Measurements from ENCODE around the gene CYSTM1.

GRCh38 chr5:140221697-140222223 is 46.8 kb downstream of the CYSTM1 start:
- TF ChIP-seq BHLHE40 (IDR thresholded peaks at IDR 0.05; ENCODE audit: borderline replicate concordance) (no peak), SP1 (IDR thresholded peaks at IDR 0.05) (no peak), CTBP1 (IDR thresholded peaks at IDR 0.05; ENCODE audit: borderline replicate concordance) (no peak), SUZ12 (IDR thresholded peaks at IDR 0.05) (no peak), LEF1 (IDR thresholded peaks at IDR 0.05; ENCODE audit: borderline replicate concordance) (no peak), FOXA1 (IDR thresholded peaks at IDR 0.05) (no peak), HDGF (IDR thresholded peaks at IDR 0.05; ENCODE audit: borderline replicate concordance) (no peak), ZNF384 (IDR thresholded peaks at IDR 0.05) (no peak), ARNT (IDR thresholded peaks at IDR 0.05) (no peak), L3MBTL2 (conservative IDR thresholded peaks at IDR 0.05) (no peak), FOXK2 (IDR thresholded peaks at IDR 0.05) (no peak), ELF4 (IDR thresholded peaks at IDR 0.05) (no peak)

All from HEK293T (cell line).